CD4-positive, alpha-beta T cell treated with Interleukin-12 subunit alpha and Interleukin-12 subunit beta, for 1 hour (primary cell): ENCODE measurements around the gene TMEM163.
"Not testable (repeated sequence)": the region's sequence is repeated elsewhere in the genome, so short reads cannot be mapped to it uniquely, and the experiment has no call there.

Source experiments
- DNase-seq: peaks from one replicate; pipeline ENCODE4 v3.0.0-alpha.2; 2020

The TMEM163 gene

DNA sequence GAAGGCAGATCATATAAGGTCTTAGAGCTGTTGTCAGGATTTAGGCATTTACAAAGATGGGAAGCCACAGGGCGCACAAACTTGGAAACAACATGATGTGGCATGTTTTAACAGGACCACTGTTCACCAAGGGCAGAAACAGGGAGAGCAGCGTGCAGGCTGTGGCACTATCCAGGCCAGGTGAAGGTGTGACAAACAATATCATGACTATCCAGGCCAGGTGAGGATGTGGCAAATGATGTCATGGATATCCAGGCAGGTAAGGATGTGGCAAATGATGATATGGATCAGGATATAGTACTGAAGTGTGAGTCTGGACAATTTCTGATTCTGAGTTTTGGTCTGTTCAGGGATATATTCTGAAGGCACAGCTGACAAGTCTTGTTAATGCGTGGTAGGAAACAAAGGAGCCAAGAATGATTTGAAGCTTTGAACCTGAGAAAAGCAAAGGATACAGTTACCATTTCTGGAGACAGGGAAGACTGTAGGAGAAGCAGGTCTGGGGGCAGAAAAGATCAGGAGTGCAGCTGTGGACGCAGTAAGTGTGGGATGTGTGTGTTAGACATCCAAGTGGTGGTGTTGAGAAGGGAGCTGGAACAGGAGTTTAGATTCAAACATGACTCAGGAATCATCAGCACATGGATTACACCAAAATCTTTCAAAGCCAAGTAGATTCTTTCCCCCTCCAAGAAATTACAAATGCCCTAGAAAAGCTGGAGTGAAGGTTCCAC, 205.9 kb downstream of the TMEM163 start:
- DNase-seq: no peak

DNA sequence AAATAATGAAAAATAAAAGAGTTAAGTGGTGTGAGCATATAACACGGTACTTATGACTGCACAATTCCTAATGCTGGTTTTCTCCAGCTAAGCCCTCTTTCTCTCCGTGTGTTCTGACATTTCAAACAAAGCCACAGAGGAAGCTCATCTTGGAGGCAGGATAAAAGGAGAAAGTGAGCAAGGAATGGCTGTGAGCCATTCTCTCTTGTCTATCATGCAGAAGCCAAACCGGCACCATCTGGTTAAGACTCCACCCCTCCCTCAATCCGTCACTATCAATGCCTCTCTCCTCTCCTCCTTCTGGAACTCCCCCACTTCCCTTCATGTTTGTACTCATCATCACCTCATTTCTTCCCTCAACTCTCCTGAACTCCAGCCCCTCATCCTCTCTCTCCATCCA, 210.4 kb downstream of the TMEM163 start:
- DNase-seq: no peak

DNA sequence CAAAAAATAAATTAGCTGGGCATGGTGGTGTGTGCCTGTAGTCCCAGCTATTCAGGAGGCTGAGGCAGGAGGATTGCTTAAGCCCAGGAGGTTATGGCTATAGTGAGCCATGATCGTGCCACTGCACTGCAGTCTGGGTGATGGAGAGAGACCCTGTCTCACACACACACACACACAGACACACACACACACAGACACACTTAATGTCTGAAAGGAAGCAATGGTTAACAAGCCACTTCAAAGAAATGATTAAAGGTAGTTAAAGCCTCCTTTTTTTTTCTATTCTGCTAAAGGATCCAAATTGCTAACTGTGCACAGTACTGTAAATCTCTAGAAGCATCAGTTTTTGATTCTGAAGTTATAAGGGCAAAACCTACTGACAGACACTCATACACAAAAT, 211.1 kb downstream of the TMEM163 start:
- no peak for DNase-seq

DNA sequence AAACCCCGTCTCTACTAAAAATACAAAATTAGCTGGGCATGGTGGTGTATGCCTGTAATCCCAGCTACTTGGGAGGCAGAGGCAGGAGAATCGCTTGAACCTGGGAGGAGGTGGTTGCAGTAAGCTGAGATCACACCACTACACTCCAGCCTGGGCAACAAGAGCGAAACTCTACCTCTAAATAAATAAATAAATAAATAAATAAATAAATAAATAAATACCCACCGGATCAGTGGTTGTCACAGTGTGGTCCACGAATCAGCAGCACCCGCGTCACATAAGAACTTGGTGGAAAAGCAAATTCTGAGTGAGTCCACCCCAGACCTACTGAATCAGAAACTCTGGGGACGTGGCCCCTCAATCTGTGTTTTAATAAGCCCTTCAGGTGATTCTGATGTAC, 211.6 kb downstream of the TMEM163 start:
- DNase-seq: not testable (repeated sequence)

DNA sequence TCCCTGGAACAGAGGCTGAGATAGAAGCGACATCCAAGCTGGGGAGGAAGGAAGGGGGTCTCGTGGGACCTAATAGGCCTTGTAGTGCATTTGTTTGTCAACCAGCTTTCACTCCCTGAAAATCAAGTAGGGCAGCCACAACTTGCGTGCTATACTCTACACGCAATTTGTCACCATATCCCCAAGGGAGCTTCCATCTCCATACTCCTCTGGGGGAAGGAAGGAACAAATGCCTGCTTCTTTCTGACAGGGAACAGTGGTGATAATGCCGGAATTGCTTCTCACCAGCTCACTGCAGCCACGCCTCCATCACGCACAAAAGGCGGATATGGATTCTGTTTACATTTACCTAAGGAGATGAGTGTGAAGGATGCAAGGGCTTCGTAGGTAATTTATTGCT, 213.4 kb downstream of the TMEM163 start:
- no peak for DNase-seq

DNA sequence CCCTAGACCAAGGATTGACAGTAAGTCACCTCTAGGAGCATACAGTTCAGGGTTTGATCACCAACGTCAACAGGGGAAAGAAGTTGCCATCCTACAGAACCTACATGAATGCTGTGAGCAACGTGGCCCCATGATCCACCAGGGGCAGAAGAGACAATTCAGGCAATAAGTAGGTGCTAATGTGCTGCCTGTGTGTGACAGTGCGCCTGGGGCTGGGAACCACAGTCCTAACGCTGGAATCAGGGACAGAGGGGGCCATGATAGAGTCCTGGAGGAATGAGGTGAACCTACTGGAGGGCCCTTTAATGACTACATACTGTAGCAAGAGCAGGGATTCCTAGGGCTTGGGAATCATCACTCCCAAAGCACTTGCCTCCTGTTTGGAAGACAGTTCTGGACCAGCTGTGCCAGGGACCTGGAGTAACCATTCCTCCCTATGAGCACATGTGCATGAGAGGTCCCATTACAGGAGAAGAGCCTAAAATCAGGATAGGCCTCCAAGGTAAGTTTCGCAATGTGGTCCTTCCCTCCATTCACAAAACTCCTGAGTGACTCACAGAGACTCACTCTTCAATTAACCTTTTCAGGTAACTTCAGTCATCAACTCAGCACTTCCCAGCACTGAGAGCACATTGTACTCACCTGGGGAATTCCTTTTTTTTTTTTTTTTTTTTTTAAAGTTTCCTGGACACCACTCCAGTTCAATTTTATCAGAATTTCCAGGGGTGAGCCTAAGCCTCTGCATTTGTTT, 214.0 kb downstream of the TMEM163 start:
- no peak for DNase-seq

DNA sequence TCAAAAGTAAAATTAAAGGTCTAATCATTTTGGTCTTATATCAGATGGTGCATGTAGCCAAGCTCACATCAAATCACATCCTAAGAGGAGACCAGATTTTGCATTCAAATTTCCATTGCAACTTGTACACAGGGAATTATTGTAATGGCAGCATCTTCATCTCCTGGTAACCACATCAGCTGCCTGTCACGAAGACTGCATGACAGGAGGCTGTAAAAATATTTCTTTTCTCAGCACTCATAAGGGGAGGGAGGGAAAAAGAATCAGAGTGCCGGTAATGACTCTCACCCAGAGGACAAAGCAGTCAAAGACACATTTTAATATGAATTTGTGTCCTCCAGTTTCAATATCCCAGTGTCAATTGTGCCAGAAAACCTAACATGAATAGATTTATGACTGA, 216.7 kb downstream of the TMEM163 start:
- no peak for DNase-seq

DNA sequence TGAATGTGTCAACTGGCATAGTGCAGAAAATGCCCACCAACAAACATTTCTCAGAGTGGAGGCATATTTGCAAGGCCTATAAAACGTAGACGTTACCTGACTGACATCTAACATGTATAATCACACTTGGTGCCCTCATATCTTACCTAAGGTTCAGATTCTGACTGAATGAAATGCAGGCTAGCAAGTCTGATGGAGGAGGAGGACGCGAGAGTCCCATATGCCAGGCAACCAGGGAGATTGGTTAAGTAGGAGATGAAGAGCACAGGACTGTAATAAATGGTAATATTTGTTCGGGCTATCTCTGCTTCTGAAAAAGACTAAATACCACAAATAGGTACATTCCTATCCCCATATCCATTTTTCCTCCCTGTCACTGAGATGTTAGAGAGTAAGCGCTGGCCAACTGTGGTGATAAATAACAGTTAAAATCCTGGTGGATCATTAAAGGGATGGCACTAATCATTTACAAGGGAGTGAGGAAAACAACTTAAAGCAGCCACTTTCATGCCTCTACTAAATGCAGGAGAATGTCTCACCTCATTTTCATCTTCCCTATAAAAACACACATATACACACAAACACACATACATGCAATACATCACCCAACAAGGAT, 217.2 kb downstream of the TMEM163 start:
- no peak for DNase-seq

DNA sequence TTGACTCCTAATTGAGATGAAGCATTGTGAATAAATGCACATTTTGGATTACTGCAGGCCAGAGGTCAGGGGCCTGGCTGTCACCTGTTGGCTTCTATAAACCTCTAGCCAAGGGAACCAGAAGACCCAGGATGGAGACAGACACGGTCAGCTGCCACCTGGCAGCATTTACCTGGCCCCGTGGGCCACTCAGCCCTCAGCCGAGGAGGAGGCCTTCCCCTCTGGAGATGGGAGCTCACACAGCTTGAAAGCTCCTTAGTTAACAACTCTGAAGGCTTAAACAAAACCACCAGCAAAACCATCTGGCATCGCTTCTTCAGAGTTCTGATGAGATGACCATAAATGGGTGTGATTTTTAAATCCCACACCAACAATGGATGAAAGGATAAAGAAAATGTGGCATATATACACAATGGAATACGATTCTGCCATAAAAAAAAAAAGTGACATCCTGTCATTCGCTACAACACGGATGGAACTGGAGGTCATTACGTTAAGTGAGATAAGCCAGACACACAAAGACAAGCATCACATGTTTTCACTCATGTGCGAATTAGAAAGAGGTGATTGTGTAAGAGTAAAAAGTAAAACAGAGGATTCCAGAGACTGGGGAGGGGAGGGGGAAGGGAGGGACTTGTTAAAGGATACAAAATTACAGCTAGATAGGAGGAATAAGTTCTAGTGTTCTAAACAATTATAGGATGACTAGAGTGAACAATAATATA, 218.4 kb downstream of the TMEM163 start:
- no peak for DNase-seq

DNA sequence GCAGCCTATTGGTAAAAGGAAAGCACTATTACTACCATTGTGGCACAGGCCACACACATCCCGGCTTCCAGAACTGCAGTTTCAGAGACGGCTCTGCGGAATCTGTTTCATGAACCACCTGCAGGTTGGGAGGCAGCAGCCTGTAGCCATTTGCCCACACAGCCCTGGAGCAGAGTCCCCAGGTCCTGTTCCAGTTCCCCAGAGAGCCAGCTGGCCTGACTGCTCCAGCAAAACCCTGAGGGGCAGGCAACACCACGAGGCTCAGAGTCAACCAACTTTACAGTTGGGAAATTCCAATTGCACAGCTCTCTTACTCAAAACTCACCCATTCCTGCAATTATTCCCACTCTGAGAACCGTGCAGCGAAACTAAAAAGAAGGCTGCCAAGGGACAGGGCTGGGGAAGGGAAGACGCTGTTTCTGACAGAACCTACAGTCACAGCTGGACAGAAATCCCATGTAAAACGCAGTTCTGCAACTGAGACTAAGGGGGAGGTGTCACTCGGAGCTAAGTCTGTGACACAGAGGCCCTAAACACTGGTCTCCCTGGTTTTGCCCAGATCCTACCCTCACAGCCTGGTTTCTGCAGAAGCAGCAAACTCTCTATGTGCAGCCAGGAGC, 219.4 kb downstream of the TMEM163 start:
- DNase-seq: no peak

DNA sequence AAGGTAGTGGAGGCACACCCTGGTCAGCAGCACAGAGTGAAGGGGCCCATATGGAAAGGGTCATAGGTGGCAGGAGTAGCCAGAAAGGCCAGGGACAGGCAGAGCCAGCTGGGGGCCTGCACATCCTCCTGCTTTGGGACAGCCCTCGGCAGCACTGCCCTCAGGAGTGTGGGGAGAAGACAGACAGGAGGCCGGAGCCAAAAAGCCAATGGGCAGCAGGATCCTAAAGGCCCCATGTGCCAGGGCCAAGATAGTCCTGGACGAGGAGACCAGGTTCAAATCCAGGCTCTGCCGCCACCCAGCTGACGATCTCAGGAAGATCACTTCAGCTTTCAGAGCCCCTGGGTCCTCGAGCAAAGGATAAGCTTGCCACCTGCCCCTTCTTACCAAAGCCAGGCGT, 220.1 kb downstream of the TMEM163 start:
- no peak for DNase-seq

DNA sequence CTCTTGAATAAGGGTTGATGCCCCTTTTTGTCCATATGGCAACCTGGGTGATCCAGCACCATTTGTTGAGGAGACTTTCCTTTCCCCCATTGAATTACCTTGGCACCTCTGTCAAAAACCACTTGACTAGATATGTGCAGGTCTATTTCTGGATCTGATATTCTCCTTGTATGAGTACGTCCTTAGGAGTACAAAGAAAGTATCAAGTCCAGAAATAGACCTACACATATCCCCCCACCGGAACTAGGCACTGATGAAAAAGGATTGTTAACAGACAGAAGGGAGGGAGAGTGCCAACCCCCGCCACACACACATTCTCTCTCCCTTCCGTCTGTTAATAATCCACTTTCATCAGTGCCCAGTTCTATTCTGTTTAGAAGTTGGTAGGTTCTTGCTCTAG, 225.0 kb downstream of the TMEM163 start:
- no peak for DNase-seq

DNA sequence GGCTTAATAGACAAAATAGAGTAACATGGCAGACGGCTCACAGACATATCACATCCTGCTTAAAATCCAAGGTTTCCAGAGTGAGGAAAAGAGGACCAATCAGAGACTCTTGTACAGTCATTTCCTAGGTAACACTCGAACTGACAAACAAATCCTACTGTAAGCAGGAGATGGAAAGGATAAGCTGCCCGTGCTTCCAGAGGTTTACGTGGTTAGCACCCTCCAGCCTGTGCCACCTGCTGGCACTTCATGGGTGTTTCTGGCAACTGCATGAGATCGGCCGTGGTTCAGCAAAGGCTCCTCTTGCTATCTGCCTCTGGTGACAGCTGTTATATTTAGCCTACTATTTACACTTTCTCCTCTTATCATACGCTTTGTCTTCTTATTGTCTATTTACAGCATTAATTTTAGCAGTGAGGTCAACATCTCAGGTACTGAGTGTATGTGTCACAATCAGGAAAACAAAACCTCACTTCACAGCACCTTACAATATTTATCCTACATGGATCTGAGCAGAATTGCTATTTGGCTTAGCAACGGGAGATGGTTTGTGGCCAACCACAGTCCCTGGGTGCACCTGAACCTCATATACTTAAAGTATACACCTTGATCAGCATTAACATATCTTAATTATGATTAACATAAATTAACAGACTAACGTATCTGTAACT, 226.9 kb downstream of the TMEM163 start:
- no peak for DNase-seq

DNA sequence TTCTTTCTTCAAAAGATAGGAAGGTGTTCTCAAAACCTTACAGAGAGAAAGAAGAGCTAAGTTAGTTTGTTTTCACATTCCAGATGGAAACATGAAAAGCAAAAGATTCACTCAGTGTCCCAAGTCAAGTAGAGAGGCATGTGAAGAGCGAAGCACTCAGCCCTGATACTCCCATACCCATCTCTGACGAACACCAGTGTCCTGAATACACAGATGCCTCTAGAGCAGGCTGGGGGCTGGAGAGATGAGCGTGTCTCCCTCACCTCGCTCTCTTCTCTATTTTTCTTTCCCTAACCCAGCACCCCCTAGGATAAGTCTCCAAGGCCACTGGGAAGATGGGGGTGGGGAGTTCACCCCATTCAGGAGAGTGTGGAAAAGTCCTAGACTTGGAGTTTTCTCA, 227.8 kb downstream of the TMEM163 start:
- no peak for DNase-seq

DNA sequence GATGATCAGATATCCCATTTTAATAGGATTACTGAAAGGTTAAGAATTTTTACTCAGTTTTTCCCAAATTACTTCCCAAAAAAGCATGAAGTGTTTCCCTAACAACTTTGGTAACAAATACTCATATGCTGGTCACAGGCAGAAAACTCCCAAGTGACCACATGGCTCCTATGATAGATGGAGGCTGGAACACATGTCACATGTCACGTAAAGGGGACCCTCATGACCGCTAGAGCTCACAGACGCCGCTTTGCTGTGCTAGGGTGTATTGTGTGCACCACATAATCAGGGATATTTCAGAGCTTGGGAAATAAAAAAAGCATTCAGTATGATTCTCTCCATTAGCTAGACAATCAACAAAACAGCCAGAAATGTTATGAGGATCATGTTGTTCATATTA, 228.2 kb downstream of the TMEM163 start:
- DNase-seq: no peak

DNA sequence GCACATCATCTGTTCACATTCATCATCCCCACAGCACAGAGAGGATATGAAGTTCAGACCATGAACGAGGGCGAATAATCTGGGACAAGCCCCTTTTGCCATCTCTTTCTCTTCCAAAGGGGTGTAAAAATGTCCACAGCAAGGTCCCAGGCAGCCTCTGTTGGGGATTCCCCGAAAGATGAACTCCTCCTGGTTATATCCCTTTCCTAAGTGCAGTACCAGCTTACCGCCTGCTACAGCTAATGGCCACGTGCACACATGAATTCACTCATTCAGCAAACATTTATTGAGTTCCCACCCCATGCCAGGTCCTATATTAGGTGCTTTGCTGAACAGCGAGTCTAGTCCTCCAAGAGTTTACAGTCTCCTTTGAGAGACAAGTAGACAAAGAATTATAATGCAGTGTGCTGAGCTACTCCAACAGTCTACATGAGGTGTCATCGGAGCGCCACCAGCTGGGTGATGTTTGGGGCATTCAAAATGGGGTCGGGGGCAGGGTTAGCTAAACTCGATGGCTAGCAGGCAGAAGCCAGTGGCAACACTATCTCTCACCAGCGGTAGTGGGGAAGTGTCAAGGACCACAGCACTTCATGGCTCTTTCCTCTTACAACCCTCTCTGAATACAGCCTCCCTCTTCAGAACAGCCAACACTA, 228.9 kb downstream of the TMEM163 start:
- no peak for DNase-seq

DNA sequence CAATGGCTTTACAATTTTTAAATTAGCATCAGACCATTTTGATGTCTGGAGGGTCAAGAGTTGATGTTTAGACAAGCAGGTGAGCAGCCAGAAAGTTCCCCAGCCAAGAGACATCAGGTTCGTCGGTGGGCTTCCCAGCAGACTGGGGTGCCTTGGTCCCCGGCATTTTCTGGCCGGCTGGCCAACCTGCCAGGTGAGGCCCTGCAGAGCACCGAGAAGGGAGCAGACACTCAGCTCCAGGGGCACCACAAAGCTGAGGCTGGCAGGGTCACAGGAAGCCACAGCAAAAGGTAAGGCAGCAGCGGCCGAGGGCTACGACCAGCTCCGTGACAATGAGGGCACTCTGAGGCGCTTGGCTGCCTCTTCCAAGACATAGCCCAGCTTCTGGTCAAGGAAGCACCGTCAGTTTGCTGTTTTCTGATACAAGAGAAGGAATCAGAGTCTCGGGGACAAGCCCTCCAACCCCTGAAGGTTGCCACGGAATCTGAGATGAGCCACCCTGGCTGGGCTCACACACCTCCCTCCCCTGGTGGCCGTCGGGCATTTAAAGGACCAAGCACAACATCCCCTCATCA, 235.9 kb downstream of the TMEM163 start:
- no peak for DNase-seq

DNA sequence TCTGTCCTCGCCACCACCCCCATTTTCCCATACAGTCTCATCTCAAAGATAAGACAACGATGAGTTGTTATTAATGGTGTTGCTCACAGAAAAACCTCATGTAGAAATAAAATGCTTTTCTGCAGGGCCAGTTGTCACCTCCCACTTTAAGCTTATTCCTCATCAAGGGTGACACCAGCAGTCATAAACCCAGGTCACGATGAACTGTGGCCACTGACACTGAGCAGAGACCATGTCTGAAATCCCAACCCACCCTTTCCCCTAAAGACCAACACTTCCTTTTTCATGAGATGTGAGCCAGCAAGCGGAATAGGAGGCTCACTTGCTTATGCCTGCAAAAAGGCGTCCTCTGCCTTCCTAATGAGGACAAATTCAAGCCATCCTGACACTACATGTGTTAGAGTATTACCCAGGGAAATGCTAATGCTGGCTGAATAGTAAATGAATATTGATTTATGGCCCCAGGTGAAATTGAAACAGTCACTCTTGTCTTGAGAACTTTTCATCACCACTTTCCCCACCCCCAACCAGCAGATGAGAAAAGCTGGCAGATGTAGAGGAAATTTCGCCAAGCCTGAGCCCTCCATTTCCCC, 236.6 kb downstream of the TMEM163 start:
- DNase-seq: no peak

DNA sequence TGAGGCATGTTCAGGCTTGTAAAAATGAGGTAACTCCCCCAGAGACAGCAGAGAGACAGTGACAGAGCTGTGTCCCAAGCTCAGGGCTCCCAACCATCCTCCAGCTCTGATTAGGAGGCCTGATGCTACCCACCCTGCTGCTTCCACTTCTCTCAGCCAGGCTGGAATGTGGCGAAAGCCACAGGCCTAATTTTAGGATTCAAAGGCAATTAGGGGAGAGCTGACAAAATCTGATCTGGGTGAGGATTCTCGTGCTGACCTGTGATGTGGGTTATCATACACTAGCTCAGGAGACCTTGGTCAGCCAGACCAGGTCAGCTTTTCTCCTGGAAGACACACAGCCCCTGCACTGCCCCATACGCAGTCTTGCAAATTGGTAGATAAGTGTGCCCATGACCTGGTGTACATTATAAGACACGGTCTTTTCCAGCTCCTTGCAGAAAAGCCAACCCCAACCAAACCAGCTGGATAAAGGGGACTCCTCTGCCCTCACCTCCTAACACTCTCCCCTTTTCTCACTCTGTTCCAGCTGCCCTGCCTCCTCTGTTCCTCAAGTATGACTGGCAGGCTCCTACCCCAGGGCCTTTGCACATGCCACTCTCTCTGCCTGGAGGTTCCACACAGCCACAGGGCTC, 239.0 kb downstream of the TMEM163 start:
- no peak for DNase-seq

DNA sequence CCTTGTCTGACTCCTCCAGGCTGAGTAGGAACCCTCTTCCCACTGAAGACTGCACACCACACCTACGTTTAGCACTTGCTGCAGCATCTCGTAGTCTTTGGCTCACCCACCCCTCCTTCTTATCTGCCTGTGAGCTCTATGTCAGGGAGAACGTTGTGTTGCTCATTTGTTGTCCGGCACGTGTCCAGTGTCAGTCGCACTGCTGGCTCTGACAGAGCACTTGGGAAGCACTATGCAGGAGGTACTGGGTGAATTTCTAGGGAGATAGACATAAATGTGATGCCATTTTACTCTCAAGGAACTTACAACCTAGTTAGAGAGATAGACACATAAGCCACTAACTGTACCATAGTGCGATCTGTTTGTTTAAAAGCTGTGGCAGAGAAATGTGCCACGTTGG, 241.8 kb downstream of the TMEM163 start:
- DNase-seq: not testable (repeated sequence)
